ENCODE measurements around the gene PLIN4.
"Not testable (repeated sequence)": the region's sequence is repeated elsewhere in the genome, so short reads cannot be mapped to it uniquely, and the experiment has no call there.

PLIN4 gene

GRCh38 chr19:4518345-4519171 lies at the start of gene PLIN4:
Gene PLIN4, minus strand, starts transcription at chr19:4518486. Its CDS starts 214 bp downstream, at chr19:4518272.
- H3K27me3 Mint-ChIP-seq: peaks cover 23% of the 10 kb centered on the region
- CTCF ChIA-PET: no interaction called here
- no peak within 1 kb of the TSS for H3K27ac Mint-ChIP-seq
- H3K9me3 Mint-ChIP-seq: no peaks in the 10 kb centered on the region
- no peaks in the 10 kb centered on the region for H3K36me3 Mint-ChIP-seq
- H3K4me3 Mint-ChIP-seq: no peak within 1 kb of the TSS
- no peaks in the 10 kb centered on the region for H3K4me1 Mint-ChIP-seq
- no peak for DNase-seq

DNA sequence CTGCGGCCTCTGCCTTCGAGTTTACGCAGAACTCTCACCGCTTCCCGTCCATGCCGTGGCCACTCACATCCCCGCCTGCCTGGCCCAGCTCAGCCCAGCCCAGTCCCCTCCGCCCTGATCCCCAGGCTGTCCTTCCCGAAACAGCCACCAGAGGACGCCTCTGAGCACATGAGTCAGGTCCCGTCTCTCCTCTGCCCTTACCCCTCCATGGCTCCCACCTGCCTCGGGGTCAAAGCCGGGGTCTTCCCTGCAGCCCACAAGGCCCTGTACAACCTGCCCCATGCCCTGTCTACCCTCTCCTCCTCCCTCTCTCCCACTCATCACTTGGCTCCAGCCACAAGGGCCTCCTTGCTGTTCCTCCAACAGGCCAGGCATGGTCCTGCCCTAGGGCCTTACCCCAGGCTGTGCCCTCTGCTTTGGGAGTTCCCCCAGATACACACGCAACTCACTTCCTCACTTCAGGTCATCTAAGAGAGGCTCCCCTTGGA lies 49.3 kb upstream of the PLIN4 start:
- CTCF ChIA-PET: interaction anchor here (1.1 to 6.7 kb wide), 8 partner anchors 9 to 113 kb away, joined by 3 to 61 read pairs (median 6); partner anchors contain the start of gene SEMA6B
- Mint-ChIP-seq H3K4me3 (no peak overlapping the region), H3K27me3 (peaks cover 17% of the 10 kb centered on the region), H3K4me1 (no peaks in the 10 kb centered on the region), H3K27ac (no peak overlapping the region), H3K36me3 (no peaks in the 10 kb centered on the region), H3K9me3 (no peaks in the 10 kb centered on the region)
- peak; percentile 79 for DNase-seq

GRCh38 chr19:4566402-4567051 lies 48.2 kb upstream of the PLIN4 start:
- DNase-seq: no peak
- H3K4me3 Mint-ChIP-seq: no peak overlapping the region
- H3K27me3 Mint-ChIP-seq: peaks cover 17% of the 10 kb centered on the region
- H3K9me3 Mint-ChIP-seq: no peaks in the 10 kb centered on the region
- H3K4me1 Mint-ChIP-seq: no peaks in the 10 kb centered on the region
- CTCF ChIA-PET: interaction anchor here (0.6 to 6.7 kb wide), 9 partner anchors 7 to 114 kb away, joined by 3 to 61 read pairs (median 5); partner anchors contain the start of gene SEMA6B
- H3K36me3 Mint-ChIP-seq: no peaks in the 10 kb centered on the region
- no peak overlapping the region for H3K27ac Mint-ChIP-seq

- H3K4me3 Mint-ChIP-seq, H3K27ac Mint-ChIP-seq, CTCF ChIA-PET, DNase-seq, H3K9me3 Mint-ChIP-seq, H3K36me3 Mint-ChIP-seq, H3K4me1 Mint-ChIP-seq: not testable (repeated sequence)
- peaks cover 26% of the 10 kb centered on the region for H3K27me3 Mint-ChIP-seq
Measured at GRCh38 chr19:4563562-4563961, 45.3 kb upstream of the PLIN4 start.

DNA sequence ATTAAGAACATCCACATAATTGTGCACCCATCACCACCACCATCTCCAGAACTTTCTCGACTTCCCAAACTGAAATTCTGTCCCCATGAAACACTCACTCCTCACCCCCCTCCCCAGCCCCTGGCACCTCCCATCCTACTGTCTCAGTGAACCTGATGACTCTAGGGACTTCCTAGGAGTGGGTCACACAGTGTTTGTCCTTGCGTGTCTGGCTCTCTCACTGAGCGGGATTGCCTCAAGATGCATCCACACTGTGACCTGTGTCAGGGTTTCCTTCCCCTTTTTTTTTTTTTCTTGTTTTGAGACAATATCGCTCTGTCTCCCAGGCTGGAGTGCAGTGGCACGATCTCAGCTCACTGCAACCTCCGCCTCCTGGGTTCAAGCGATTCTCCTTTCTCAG lies 43.8 kb upstream of the PLIN4 start:
- H3K9me3 Mint-ChIP-seq, H3K4me3 Mint-ChIP-seq, DNase-seq, H3K4me1 Mint-ChIP-seq, H3K27ac Mint-ChIP-seq, CTCF ChIA-PET, H3K36me3 Mint-ChIP-seq: not testable (repeated sequence)
- peaks cover 17% of the 10 kb centered on the region for H3K27me3 Mint-ChIP-seq

- CTCF ChIA-PET: interaction anchor here (0.7 to 1.7 kb wide), 3 partner anchors 8 to 17 kb away, joined by 3 to 5 read pairs (median 4); no protein-coding TSS in a partner anchor
- H3K27me3 Mint-ChIP-seq: peaks cover 13% of the 10 kb centered on the region
- H3K4me3 Mint-ChIP-seq: no peak within 1 kb of the TSS
- H3K9me3 Mint-ChIP-seq: peaks cover 1% of the 10 kb centered on the region
- H3K4me1 Mint-ChIP-seq: peaks cover 4% of the 10 kb centered on the region
- no peak for DNase-seq
- H3K27ac Mint-ChIP-seq: no peak within 1 kb of the TSS
- H3K36me3 Mint-ChIP-seq: no peaks in the 10 kb centered on the region
Measured at GRCh38 chr19:4559569-4559968, 41.3 kb upstream of the PLIN4 start, which contains the start of gene SEMA6B. Gene SEMA6B, minus strand, starts transcription at chr19:4559684. Its CDS starts 1,227 bp downstream, at chr19:4558457.

- Mint-ChIP-seq H3K27me3 (peaks cover 13% of the 10 kb centered on the region), H3K27ac (no peak overlapping the region), H3K36me3 (no peaks in the 10 kb centered on the region), H3K4me3 (no peak overlapping the region), H3K4me1 (peaks cover 4% of the 10 kb centered on the region), H3K9me3 (peaks cover 1% of the 10 kb centered on the region)
- CTCF ChIA-PET: interaction anchor here (0.6 to 1.7 kb wide), 3 partner anchors 9 to 35 kb away, joined by 4 to 5 read pairs (median 5); no protein-coding TSS in a partner anchor
- peak; percentile 55 for DNase-seq
Measured at GRCh38 chr19:4557971-4558941, 40.0 kb upstream of the PLIN4 start.

- H3K27ac Mint-ChIP-seq: no peak overlapping the region
- CTCF ChIA-PET: interaction anchor here (1.3 kb wide), 1 partner anchor 79 kb away, joined by 6 read pairs; no protein-coding TSS in a partner anchor
Measured at GRCh38 chr19:4557144-4557970, 39.1 kb upstream of the PLIN4 start.

GRCh38 chr19:4556597-4557127 lies 38.4 kb upstream of the PLIN4 start:
- Mint-ChIP-seq H3K4me3 (no peak overlapping the region), H3K36me3 (no peaks in the 10 kb centered on the region), H3K27ac (no peak overlapping the region), H3K4me1 (peaks cover 4% of the 10 kb centered on the region), H3K27me3 (peaks cover 13% of the 10 kb centered on the region), H3K9me3 (peaks cover 1% of the 10 kb centered on the region)
- DNase-seq: peak; percentile 32
- CTCF ChIA-PET: interaction anchor here (1.3 kb wide), 1 partner anchor 80 kb away, joined by 6 read pairs; no protein-coding TSS in a partner anchor

More at GRCh38 chr19:4557144-4557970, 39.1 kb upstream of the PLIN4 start:
- H3K4me3 Mint-ChIP-seq: no peak overlapping the region
- no peaks in the 10 kb centered on the region for H3K36me3 Mint-ChIP-seq
- H3K4me1 Mint-ChIP-seq: peaks cover 4% of the 10 kb centered on the region
- H3K9me3 Mint-ChIP-seq: peaks cover 1% of the 10 kb centered on the region
- DNase-seq: peak; percentile 29
- peaks cover 13% of the 10 kb centered on the region for H3K27me3 Mint-ChIP-seq

DNA sequence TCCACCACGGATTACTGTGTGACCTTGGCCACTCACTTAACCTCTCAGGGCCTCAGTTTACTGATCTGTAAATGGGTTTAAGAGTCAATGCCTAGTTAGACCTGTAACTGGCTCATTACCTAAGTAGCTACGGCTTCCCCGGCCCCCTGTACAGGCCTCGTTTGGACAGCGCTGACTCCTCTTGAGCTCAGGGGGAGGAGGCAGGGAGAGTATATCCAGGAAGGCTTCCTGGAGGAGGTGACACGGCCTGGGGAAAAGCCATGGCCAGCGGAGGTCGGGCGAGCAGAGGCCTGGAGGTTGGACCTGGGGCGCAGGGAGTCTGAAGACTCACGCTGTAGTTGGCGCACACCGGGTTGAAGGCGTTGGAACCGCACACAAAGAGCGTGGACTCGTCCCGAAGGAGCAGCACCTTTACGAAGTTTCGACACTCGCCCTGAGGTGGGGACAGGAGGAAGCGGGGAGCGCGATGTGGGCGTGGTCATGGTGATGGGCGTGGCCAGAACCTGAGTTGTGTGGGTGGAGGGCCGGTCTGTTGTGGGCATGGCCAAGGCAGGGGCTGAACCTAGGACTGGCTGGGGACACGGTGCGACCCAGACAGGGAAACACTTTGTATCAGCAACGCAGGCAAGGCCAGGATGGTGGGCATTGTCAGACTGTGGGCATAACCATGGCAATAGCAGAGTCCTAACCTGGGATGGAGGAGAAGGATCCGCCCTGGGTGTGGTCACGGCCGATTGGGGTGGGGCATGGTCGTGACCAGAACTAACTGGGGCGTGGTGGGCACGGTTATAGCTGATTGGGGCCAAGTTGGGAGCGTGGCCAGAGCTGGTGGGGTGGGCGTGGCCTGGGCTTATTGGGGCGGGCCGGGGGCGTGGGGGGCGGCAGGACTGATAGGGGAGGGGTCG lies 37.6 kb upstream of the PLIN4 start:
- Mint-ChIP-seq H3K36me3 (no peaks in the 10 kb centered on the region), H3K27me3 (peaks cover 13% of the 10 kb centered on the region), H3K27ac (no peak overlapping the region), H3K9me3 (peaks cover 1% of the 10 kb centered on the region), H3K4me1 (peaks cover 4% of the 10 kb centered on the region), H3K4me3 (no peak overlapping the region)
- DNase-seq: no peak
- CTCF ChIA-PET: interaction anchor here (1.3 kb wide), 1 partner anchor 80 kb away, joined by 6 read pairs; no protein-coding TSS in a partner anchor

- no peak overlapping the region for H3K27ac Mint-ChIP-seq
- H3K9me3 Mint-ChIP-seq: peaks cover 1% of the 10 kb centered on the region
- no peak for DNase-seq
- no peaks in the 10 kb centered on the region for H3K36me3 Mint-ChIP-seq
- CTCF ChIA-PET: interaction anchor here (0.6 to 0.8 kb wide), 2 partner anchors 12 to 20 kb away, joined by 3 to 4 read pairs; no protein-coding TSS in a partner anchor
- H3K4me1 Mint-ChIP-seq: peaks cover 4% of the 10 kb centered on the region
- peaks cover 8% of the 10 kb centered on the region for H3K27me3 Mint-ChIP-seq
- no peak overlapping the region for H3K4me3 Mint-ChIP-seq
Measured at GRCh38 chr19:4554717-4555116, 36.4 kb upstream of the PLIN4 start.

DNA sequence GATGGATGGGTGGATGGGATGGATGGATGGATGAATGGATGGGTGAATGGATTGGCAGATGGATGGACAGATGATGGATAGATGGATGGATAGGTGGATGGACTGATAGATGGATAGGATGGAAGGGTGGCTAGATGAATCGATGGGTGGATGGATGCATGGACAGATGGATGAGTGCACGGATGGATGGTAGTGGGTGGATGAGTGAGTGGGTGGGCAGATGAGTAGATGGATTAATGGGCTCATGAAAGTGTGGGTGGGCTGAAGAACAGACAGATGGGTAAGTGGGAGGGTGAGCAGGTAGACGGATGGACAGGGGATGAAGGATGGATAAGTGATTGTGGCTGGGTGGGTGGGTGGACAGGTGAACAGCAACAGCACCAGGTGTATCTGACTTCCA lies 35.5 kb upstream of the PLIN4 start:
- Mint-ChIP-seq H3K4me1 (peaks cover 4% of the 10 kb centered on the region), H3K9me3 (peaks cover 1% of the 10 kb centered on the region), H3K4me3 (no peak overlapping the region), H3K36me3 (no peaks in the 10 kb centered on the region), H3K27me3 (no peaks in the 10 kb centered on the region), H3K27ac (no peak overlapping the region)
- DNase-seq: no peak
- CTCF ChIA-PET: no interaction called here

All from activated naive CD4-positive, alpha-beta T cell treated with anti-CD3 and anti-CD28 coated beads, Interleukin-2, amount 10 ng/mL, durations not matched to agents 7 days and 5 days (primary cell).